H9 (cell line): ENCODE data around the gene NOL7. TPM values are rescaled to one million over a fixed set of nuclear protein-coding genes. Genes with fewer than 3 reads are reported as not detected.

Experiments used
- DNase-seq: peaks from one replicate; pipeline ENCODE4 v3.0.0-alpha.2; 2017
- H2AFZ ChIP-seq: one replicate; pipeline ENCODE4 v1.6.1; 2013; ENCODE audit warnings: mild to moderate bottlenecking, low read length, control low read depth, moderate library complexity
- H2AK5ac ChIP-seq: 2 replicates; pipeline ENCODE4 v1.6.1; 2013; ENCODE audit warnings: low read length, control low read depth, mixed read lengths; ENCODE audit not compliant: insufficient read length
- H2BK120ac ChIP-seq: one replicate; pipeline ENCODE4 v1.6.1; 2013; ENCODE audit warnings: low read depth, mild to moderate bottlenecking, low read length, control low read depth, inconsistent platforms; ENCODE audit not compliant: poor library complexity, severe bottlenecking
- H2BK12ac ChIP-seq: 2 replicates; pipeline ENCODE4 v1.6.1; 2013; ENCODE audit warnings: low read length, control low read depth, mixed read lengths, low read depth; ENCODE audit not compliant: insufficient read length
- H2BK15ac ChIP-seq: 2 replicates; pipeline ENCODE4 v1.6.1; 2013; ENCODE audit warnings: low read depth, low read length, control low read depth
- H2BK20ac ChIP-seq: one replicate; pipeline ENCODE4 v1.6.1; 2013; ENCODE audit warnings: low read depth, mild to moderate bottlenecking, low read length, control low read depth, inconsistent platforms; ENCODE audit not compliant: poor library complexity, severe bottlenecking
- H2BK5ac ChIP-seq: 2 replicates; pipeline ENCODE4 v1.6.1; 2013; ENCODE audit warnings: low read length, control low read depth, mixed read lengths; ENCODE audit not compliant: insufficient read length
- H3K14ac ChIP-seq: 2 replicates; pipeline ENCODE4 v1.6.1; 2013; ENCODE audit warnings: low read length, control low read depth; ENCODE audit not compliant: insufficient read depth
- H3K18ac ChIP-seq: 2 replicates; pipeline ENCODE4 v1.6.1; 2013; ENCODE audit warnings: low read depth, mild to moderate bottlenecking, mixed read lengths, low read length, control low read depth; ENCODE audit not compliant: insufficient read length
- H3K23ac ChIP-seq: 2 replicates; pipeline ENCODE4 v1.6.1; 2013; ENCODE audit warnings: low read length, control low read depth, mixed read lengths, low read depth; ENCODE audit not compliant: insufficient read length
- H3K23me2 ChIP-seq: 2 replicates; pipeline ENCODE4 v1.6.1; 2013; ENCODE audit warnings: low read depth, mild to moderate bottlenecking, mixed read lengths, low read length, control low read depth; ENCODE audit not compliant: insufficient read length, poor library complexity, severe bottlenecking
- H3K27ac ChIP-seq: 2 replicates; pipeline ENCODE4 v1.5.1; 2013; ENCODE audit warnings: low read length, control low read depth, mixed read lengths, low read depth; ENCODE audit not compliant: insufficient read length
- H3K27me3 ChIP-seq: 2 replicates; pipeline ENCODE4 v1.6.1; 2013; ENCODE audit warnings: low read length, control low read depth, inconsistent platforms; ENCODE audit not compliant: insufficient read depth
- H3K4ac ChIP-seq: 2 replicates; pipeline ENCODE4 v1.6.1; 2013; ENCODE audit warnings: low read depth, mild to moderate bottlenecking, control low read depth, inconsistent platforms, low read length, moderate library complexity
- H3K4me1 ChIP-seq: 2 replicates; pipeline ENCODE4 v1.6.1; 2013; ENCODE audit warnings: low read length, control low read depth, inconsistent platforms; ENCODE audit not compliant: insufficient read depth
- H3K4me2 ChIP-seq: 2 replicates; pipeline ENCODE4 v1.6.1; 2013; ENCODE audit warnings: low read length, control low read depth, mixed read lengths; ENCODE audit not compliant: insufficient read length, insufficient read depth
- H3K56ac ChIP-seq: 2 replicates; pipeline ENCODE4 v1.6.1; 2013; ENCODE audit warnings: low read depth, mild to moderate bottlenecking, mixed read lengths, low read length, control low read depth; ENCODE audit not compliant: insufficient read length
- H3K79me1 ChIP-seq: 2 replicates; pipeline ENCODE4 v1.6.1; 2013; ENCODE audit warnings: low read depth, mild to moderate bottlenecking, moderate library complexity, low read length, control low read depth, inconsistent platforms; ENCODE audit not compliant: insufficient read depth, poor library complexity, severe bottlenecking
- H3K79me2 ChIP-seq: 2 replicates; pipeline ENCODE4 v1.6.1; 2013; ENCODE audit warnings: low read length, control low read depth, inconsistent platforms; ENCODE audit not compliant: insufficient read depth
- H3K9ac ChIP-seq: 2 replicates; pipeline ENCODE4 v1.6.1; 2013; ENCODE audit warnings: low read length, control low read depth, mixed read lengths; ENCODE audit not compliant: insufficient read length; ENCODE audit errors: extremely low read depth
- H3K9me3 ChIP-seq: one replicate; pipeline ENCODE4 v1.6.1; 2013; ENCODE audit warnings: low read depth, low read length, inconsistent platforms; ENCODE audit not compliant: control insufficient read depth
- H3T11ph ChIP-seq: one replicate; pipeline ENCODE4 v1.6.1; 2013; ENCODE audit warnings: mild to moderate bottlenecking, low read length, control low read depth, inconsistent platforms
- H4K20me1 ChIP-seq: one replicate; pipeline ENCODE4 v1.6.1; 2013; ENCODE audit not compliant: control insufficient read depth, insufficient read length, insufficient read depth
- H4K5ac ChIP-seq: 2 replicates; pipeline ENCODE4 v1.6.1; 2013; ENCODE audit warnings: low read depth, mild to moderate bottlenecking, mixed read lengths, low read length, control low read depth; ENCODE audit not compliant: insufficient read length
- H4K8ac ChIP-seq: replicated peaks from 2 replicates; pipeline ENCODE4 v1.6.1; 2013; ENCODE audit warnings: low read length, control low read depth, mixed read lengths, low read depth; ENCODE audit not compliant: insufficient read length
- H4K91ac ChIP-seq: 2 replicates; pipeline ENCODE4 v1.6.1; 2013; ENCODE audit warnings: low read depth, mild to moderate bottlenecking, moderate library complexity, mixed read lengths, low read length, control low read depth; ENCODE audit not compliant: insufficient read length
- H3K27ac Mint-ChIP-seq, 3 experiments: 2 replicates in 2 of 3; 3 replicates in 1 of 3; pipeline ENCODE4 v1.8.0; 2020 to 2021; ENCODE audit warnings: mixed read lengths in 3 of 3, mild to moderate bottlenecking in 1 of 3, moderate library complexity in 1 of 3
- H3K27me3 Mint-ChIP-seq: 2 replicates; pipeline ENCODE4 v1.8.0; 2021; ENCODE audit warnings: low read depth, mild to moderate bottlenecking, moderate library complexity, mixed read lengths
- H3K36me3 Mint-ChIP-seq, 3 experiments: 2 replicates in 2 of 3; 3 replicates in 1 of 3; pipeline ENCODE4 v1.8.0; 2020 to 2021; ENCODE audit warnings: low read depth in 3 of 3, mixed read lengths in 3 of 3; ENCODE audit not compliant: insufficient read depth in 1 of 3
- H3K4me1 Mint-ChIP-seq, 2 experiments: 2 replicates each; pipeline ENCODE4 v1.8.0; 2020; ENCODE audit warnings: mixed read lengths in 2 of 2
- H3K4me3 Mint-ChIP-seq, 2 experiments: 2 replicates in 1 of 2; 3 replicates in 1 of 2; pipeline ENCODE4 v1.8.0; 2020 to 2021; ENCODE audit warnings: mild to moderate bottlenecking in 2 of 2, mixed read lengths in 2 of 2, moderate library complexity in 1 of 2
- H3K9me3 Mint-ChIP-seq, 2 experiments: 2 replicates in 1 of 2; 3 replicates in 1 of 2; pipeline ENCODE4 v1.8.0; 2020; ENCODE audit warnings: mild to moderate bottlenecking in 2 of 2, mixed read lengths in 2 of 2, moderate library complexity in 1 of 2
- CTCF ChIP-seq: fragments of 200-600 bp; sonication (generic); conservative IDR thresholded peaks from 3 replicates; pipeline ENCODE4 v1.8.0; 2021; ENCODE audit warnings: antibody characterized with exemption, mild to moderate bottlenecking
- WGBS: extraction: QIAGEN DNeasy Blood & Tissue Kit; methylation state at CpG from one replicate; pipeline ENCODE4 v1.1.7; 2013; ENCODE audit warnings: missing lambda C conversion rate, low lambda C conversion rate, mixed read lengths; ENCODE audit not compliant: insufficient read length; ENCODE audit errors: extremely low coverage; 5-methylcytosine and 5-hydroxymethylcytosine counted together
- total RNA-seq: library from RNA; stranded (reverse); gene quantifications from 2 replicates; pipeline ENCODE4 v1.2.1, GENCODE V29; 2021

NOL7 gene
- total RNA-seq, 1 experiment from 2014 or later = 72.1 TPM

- no peak overlapping the region for H3K4me2 ChIP-seq
- Mint-ChIP-seq H3K9me3 (no peaks in the 10 kb centered on the region), H3K27me3 (no peaks in the 10 kb centered on the region), H3K27ac (no peak overlapping the region; a peak in 1 of 7 replicates), H3K4me3 (no peak overlapping the region), H3K4me1 (peaks cover 22 to 25% of the 10 kb centered on the region in 2 experiments), H3K36me3 (no peaks in the 10 kb centered on the region)
- no peak overlapping the region for H3K4ac ChIP-seq
- H3K23me2 ChIP-seq = no peaks in the 10 kb centered on the region
- no peak overlapping the region for H3K23ac ChIP-seq
- no peak for TF ChIP-seq CTCF
- no peak overlapping the region for H2BK12ac ChIP-seq
- H2BK120ac ChIP-seq = no peak overlapping the region
- DNase-seq = no peak
- H3K27ac ChIP-seq = no peak overlapping the region
- H3K27me3 ChIP-seq = no peaks in the 10 kb centered on the region
- no peaks in the 10 kb centered on the region for H4K20me1 ChIP-seq
- H2BK20ac ChIP-seq = no peak overlapping the region
- no peak overlapping the region for H2AK5ac ChIP-seq
- H3K79me2 ChIP-seq = peaks cover 4% of the 10 kb centered on the region; the same call in 1 of the 2 replicates
- H3K9ac ChIP-seq = no peak overlapping the region
- H3K79me1 ChIP-seq = peaks cover 2% of the 10 kb centered on the region
- H3K18ac ChIP-seq = no peak overlapping the region
- H4K91ac ChIP-seq = no peak overlapping the region
- H3K4me1 ChIP-seq = no peaks in the 10 kb centered on the region; the same call in 1 of the 2 replicates
- no peak overlapping the region for H3T11ph ChIP-seq
- no peak overlapping the region for H4K5ac ChIP-seq
- no peak overlapping the region for H3K14ac ChIP-seq
- no peak overlapping the region for H2BK5ac ChIP-seq
- no peaks in the 10 kb centered on the region for H3K9me3 ChIP-seq
- H2BK15ac ChIP-seq = no peak overlapping the region
- no CpG with 5 or more reads among the region's 2 CpGs for WGBS
- no peak overlapping the region for H3K56ac ChIP-seq
- no peak overlapping the region for H2AFZ ChIP-seq
- H4K8ac ChIP-seq = no peak overlapping the region
Observed at GRCh38 chr6:13661647-13662046, 46.5 kb downstream of the NOL7 start.
